Medulla oblongata (tissue), 1 donor: ENCODE measurements around the gene MMUT.
A peak's percentile ranks its signal among the peaks of the same experiment; 100 is the strongest.
"Not testable (repeated sequence)": the region's sequence is repeated elsewhere in the genome, so short reads cannot be mapped to it uniquely, and the experiment has no call there.

Experiments
- DNase-seq: peaks from one replicate; pipeline ENCODE4 v3.0.0-alpha.2; 2015; ENCODE audit errors: extremely low spot score

The MMUT gene

DNA sequence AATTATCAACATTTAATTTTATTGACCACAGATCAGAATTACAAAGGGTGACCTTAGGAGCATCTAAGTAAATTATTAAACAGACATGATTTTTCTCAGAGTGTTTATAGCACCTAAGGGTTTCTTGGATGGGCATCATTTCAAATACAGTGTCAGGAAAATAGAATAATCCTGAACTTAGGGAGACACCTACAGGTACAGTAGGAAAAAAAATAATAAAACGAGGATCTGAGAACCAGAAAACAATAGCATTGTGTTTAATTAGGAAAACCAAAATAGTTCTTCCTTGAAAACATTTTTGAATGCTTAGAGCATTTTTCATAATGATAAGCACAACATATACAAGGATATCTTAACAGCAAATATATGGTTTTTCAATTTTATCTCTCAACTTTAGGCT lies 39.2 kb downstream of the MMUT start:
- DNase-seq, result no peak

DNA sequence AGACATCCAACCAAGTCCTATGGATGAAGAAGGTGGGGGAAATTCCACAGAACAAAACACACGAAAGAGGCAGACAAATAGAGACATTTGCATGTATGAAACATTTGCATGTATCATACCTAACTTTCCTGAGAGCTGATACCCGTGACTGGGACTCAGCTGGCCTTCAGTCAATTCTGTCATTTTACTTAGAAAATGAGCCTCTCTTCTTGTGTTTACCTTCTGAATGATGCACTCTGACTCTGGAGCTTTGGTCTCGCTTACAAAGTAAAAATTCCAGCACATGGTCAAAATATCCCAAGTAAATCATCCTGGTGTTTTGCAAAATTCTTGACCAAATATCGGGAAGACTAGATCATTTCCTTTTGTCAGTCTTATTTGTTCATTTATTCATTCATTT lies 46.9 kb downstream of the MMUT start:
- DNase-seq, result no peak

DNA sequence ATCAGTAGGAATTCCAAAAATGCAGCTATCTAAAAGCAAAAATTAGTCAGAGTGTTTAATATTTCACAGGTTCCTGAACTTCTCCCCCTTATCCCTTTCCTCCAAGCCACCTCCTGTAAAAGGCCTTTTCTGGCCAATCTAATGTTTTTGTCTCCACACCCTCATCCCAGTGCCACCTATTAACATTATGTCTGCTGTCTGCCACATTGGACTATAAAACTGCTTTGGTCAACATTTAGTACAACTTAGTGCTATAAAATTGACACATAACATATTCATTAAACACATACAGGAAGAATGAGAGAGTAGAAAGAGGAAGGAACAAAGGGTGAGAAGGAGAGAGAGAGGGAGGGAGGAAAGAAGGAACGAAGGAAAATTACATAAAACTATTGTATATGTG lies 47.7 kb downstream of the MMUT start:
- no peak for DNase-seq

DNA sequence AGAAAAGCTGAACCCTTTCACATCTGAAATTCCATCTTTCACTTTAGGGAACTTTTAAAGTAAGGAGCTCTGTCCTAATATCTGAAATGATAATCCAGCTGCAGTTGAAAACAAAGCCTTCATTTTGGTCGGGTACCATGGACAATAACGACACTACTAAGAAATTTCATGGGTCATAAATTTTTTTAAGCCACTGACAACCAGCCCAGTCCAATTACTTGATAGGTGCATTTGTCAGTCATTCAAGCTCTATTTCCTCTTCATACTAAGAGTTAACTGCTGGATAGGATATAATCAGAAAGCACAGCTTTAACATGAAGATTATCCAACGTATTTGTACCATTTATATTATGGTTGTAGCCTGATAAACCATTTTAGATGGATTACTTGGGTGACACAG lies 52.5 kb downstream of the MMUT start:
- no peak for DNase-seq

DNA sequence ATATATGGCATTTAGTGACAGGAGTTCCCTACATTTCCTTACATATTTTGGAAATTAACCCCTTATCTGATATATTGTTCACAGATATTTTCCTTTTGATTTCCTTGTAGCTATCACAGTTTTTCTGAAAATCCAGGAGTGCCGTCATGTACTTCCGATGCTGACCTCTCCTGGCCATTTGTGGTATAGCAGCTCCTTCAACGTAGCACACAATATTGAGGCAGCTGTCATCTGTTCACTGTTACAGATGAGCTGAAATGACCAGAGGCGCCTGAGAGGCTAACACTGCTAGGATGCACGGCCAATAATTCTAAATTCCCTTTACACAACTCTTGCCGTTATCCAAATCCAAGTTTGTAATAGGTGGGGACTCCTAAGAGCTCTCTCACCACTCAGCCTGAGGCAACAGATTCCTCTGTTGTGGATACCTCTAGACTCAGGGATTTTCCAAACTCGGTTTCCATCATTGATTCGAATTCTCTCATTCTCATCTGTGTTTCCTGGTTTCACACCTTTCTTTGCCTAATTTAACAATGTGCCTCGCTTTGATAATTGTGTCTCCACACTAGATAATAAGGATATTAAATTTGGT lies 53.0 kb downstream of the MMUT start:
- DNase-seq, result peak; percentile 82

DNA sequence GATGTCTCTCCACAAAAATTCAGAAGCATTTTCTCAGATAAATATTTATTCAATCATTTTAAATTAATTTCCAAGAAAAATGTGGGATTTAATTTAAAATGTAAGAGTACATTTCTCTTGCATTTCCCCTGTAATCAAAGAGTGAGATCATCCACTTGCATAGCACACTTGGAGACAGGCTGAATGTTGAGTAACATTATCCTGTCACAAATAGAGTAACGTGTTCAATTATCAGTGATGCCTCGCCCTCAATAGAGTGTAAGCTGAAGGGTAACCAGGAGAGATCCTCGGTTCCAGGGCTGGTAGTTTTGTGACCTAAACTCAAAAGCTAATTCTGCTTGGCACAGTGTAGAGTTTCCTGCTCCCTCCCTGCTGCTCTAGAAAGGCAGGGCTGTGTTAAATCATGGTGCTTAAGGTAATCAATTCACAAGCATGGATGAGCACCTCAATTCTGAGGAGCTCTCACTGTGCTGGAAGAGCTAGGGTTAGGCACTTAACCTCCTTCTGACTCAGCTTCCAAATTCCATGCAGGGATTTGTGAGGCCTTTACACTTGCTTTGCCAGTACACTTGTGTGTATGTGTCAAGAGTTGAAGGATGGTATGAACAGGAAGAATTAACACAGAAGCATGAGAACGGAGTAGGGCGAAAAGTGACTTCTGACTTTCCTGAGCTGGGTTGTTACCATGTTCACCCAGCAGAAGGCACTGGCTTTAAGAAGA lies 56.6 kb downstream of the MMUT start:
- DNase-seq, result no peak

DNA sequence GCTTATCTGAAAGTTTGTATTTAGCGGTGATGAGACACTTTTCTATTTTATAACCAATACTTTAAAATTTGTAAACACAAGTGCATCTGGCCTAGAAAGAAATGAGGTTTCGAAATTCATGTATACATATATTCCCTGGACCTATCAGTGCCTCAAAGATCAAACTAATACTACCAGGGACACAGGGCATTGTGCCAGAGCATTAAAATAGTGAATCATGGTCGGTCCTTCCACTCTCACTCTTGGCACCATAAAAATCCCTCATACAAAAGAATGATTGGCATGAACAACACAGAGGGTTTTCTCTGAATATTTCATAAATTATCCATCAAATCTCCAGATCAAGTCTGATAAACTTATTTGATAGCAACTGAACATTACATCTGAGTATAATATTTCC lies 62.0 kb downstream of the MMUT start:
- no peak for DNase-seq

DNA sequence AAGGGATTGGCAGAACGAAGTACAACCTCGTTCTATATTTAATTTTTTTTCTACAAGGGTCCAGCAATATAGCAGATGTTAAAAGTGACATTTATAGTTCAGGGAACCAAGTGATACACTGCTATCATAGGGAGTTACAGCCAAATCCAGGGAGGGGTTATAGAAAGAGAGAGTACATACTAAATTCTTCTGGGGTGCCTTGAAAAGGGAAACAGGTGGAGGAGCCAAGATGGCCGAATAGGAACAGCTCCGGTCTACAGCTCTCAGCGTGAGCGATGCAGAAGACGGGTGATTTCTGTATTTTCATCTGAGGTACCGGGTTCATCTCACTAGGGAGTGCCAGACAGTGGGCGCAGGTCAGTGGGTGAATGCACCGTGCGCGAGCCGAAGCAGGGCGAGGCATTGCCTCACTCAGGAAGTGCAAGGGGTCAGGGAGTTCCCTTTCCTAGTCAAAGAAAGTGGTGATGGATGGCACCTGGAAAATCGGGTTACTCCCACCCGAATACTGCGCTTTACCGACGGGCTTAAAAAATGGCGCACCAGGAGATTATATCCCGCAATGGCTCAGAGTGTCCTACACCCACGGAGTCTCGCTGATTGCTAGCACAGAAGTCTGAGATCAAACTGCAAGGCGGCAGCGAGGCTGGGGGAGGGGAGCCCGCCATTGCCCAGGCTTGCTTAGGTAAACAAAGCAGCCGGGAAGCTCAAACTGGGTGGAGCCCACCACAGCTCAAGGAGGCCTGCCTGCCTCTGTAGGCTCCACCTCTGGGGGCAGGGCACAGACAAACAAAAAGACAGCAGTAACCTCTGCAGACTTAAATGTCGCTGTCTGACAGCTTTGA lies 76.2 kb downstream of the MMUT start:
- not testable (repeated sequence) for DNase-seq

DNA sequence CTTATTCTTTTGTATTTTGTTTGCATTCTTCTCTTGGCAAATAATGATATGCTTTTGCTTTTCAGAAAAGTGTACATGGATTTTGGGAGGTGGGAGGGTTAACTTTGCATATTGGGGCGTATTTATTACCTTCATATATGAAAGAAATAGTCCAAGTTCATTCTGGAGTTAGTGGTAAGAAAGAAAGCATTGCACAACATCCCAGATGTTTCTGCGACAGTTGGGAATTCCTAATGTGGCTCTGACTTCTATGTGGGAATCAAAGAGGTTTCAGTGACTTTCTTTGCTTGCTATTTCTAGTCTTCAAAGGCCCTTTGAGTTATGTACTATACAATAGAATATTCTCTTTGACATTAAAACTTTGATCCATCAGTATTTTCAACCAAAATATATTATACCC lies 78.1 kb downstream of the MMUT start:
- no peak for DNase-seq
